ENCODE data around the gene HNRNPH2. TPM values are rescaled to one million over a fixed set of nuclear protein-coding genes. Genes with fewer than 3 reads are reported as not detected.
A peak's percentile ranks its signal among the peaks of the same experiment; 100 is the strongest.

The HNRNPH2 gene
- total and polyA plus RNA-seq, 2 experiments from 2014 or later: 76.9 to 189 TPM

GRCh38 chrX:101409043-101409442 lies 1.0 kb downstream of the HNRNPH2 start:
- no peaks in the 10 kb centered on the region for H3K27me3 ChIP-seq
- no peaks in the 10 kb centered on the region for H3K9me3 ChIP-seq (ENCODE audit: low read depth)
- H3K4me1 ChIP-seq (ENCODE audit: low read depth): no peaks in the 10 kb centered on the region
- TF ChIP-seq CTCF (IDR thresholded peaks at IDR 0.05; ENCODE audit: low read depth, low read length): no peak
- DNase-seq (ENCODE audit: low read depth in 1 of 2, low spot score in 1 of 2): no peak
- H3K27ac ChIP-seq: peak overlapping the region; percentile 100
- peak overlapping the region; percentile 60 for H3K4me3 ChIP-seq
- no peaks in the 10 kb centered on the region for H3K36me3 ChIP-seq

GRCh38 chrX:101410461-101410860 lies 2.4 kb downstream of the HNRNPH2 start:
- TF ChIP-seq CTCF (IDR thresholded peaks at IDR 0.05; ENCODE audit: low read depth, low read length): no peak
- no peaks in the 10 kb centered on the region for H3K4me1 ChIP-seq (ENCODE audit: low read depth)
- no peaks in the 10 kb centered on the region for H3K27me3 ChIP-seq
- H3K4me3 ChIP-seq: no peak overlapping the region
- DNase-seq (ENCODE audit: low read depth in 1 of 2, low spot score in 1 of 2): no peak
- H3K36me3 ChIP-seq: no peaks in the 10 kb centered on the region
- H3K9me3 ChIP-seq (ENCODE audit: low read depth): no peaks in the 10 kb centered on the region
- H3K27ac ChIP-seq: no peak overlapping the region

GRCh38 chrX:101411984-101412383 lies 4.0 kb downstream of the HNRNPH2 start:
- Histone ChIP-seq H3K4me3 (no peak overlapping the region), H3K27me3 (no peaks in the 10 kb centered on the region), H3K27ac (no peak overlapping the region), H3K9me3 (ENCODE audit: low read depth) (no peaks in the 10 kb centered on the region), H3K36me3 (no peaks in the 10 kb centered on the region), H3K4me1 (ENCODE audit: low read depth) (no peaks in the 10 kb centered on the region)
- DNase-seq (ENCODE audit: low read depth in 1 of 2, low spot score in 1 of 2): no peak
- no peak for TF ChIP-seq CTCF (IDR thresholded peaks at IDR 0.05; ENCODE audit: low read depth, low read length)

GRCh38 chrX:101415180-101416145 lies 7.4 kb downstream of the HNRNPH2 start:
- H3K27ac ChIP-seq: peak overlapping the region; percentile 77
- peak; percentile 60 for TF ChIP-seq CTCF (IDR thresholded peaks at IDR 0.05; ENCODE audit: low read depth, low read length)
- DNase-seq (ENCODE audit: low read depth in 1 of 2, low spot score in 1 of 2): peak; percentile 60 to 84

GRCh38 chrX:101416691-101417090 lies 8.7 kb downstream of the HNRNPH2 start:
- Histone ChIP-seq H3K4me3 (no peak overlapping the region), H3K27me3 (no peaks in the 10 kb centered on the region)

More at GRCh38 chrX:101415180-101416145, 7.4 kb downstream of the HNRNPH2 start:
- Histone ChIP-seq H3K27me3 (no peaks in the 10 kb centered on the region), H3K4me3 (no peak overlapping the region), H3K4me1 (ENCODE audit: low read depth) (peaks cover 5% of the 10 kb centered on the region), H3K36me3 (no peaks in the 10 kb centered on the region), H3K9me3 (ENCODE audit: low read depth) (no peaks in the 10 kb centered on the region)

More at GRCh38 chrX:101416691-101417090, 8.7 kb downstream of the HNRNPH2 start:
- no peaks in the 10 kb centered on the region for H3K9me3 ChIP-seq (ENCODE audit: low read depth)
- H3K36me3 ChIP-seq: no peaks in the 10 kb centered on the region
- DNase-seq (ENCODE audit: low read depth in 1 of 2, low spot score in 1 of 2): no peak
- H3K4me1 ChIP-seq (ENCODE audit: low read depth): peaks cover 5% of the 10 kb centered on the region
- no peak overlapping the region for H3K27ac ChIP-seq
- no peak for TF ChIP-seq CTCF (IDR thresholded peaks at IDR 0.05; ENCODE audit: low read depth, low read length)

Measured in cardiac muscle cell (in vitro differentiated cells and primary cell).